Measurements from ENCODE around the gene ATAD2B. TPM values are rescaled to one million over a fixed set of nuclear protein-coding genes. Genes with fewer than 3 reads are reported as not detected.

The ATAD2B gene
- total and polyA plus RNA-seq, 4 donors, result 2.3 to 16.2 (median 11.5) TPM

GRCh38 chr2:23791030-23791429, 135.9 kb downstream of the ATAD2B start:
- TF ChIP-seq, protein P1, sequence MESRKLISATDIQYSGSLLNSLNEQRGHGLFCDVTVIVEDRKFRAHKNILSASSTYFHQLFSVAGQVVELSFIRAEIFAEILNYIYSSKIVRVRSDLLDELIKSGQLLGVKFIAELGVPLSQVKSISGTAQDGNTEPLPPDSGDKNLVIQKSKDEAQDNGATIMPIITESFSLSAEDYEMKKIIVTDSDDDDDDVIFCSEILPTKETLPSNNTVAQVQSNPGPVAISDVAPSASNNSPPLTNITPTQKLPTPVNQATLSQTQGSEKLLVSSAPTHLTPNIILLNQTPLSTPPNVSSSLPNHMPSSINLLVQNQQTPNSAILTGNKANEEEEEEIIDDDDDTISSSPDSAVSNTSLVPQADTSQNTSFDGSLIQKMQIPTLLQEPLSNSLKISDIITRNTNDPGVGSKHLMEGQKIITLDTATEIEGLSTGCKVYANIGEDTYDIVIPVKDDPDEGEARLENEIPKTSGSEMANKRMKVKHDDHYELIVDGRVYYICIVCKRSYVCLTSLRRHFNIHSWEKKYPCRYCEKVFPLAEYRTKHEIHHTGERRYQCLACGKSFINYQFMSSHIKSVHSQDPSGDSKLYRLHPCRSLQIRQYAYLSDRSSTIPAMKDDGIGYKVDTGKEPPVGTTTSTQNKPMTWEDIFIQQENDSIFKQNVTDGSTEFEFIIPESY (IDR thresholded peaks at IDR 0.05), result no peak
- TF ChIP-seq EGR1 (IDR thresholded peaks at IDR 0.05; ENCODE audit: low read depth in 2 of 2) (no peak), NR2F2 (IDR thresholded peaks at IDR 0.05) (no peak), TAF1 (conservative IDR thresholded peaks at IDR 0.05) (no peak), FOXA2 (IDR thresholded peaks at IDR 0.05) (no peak), MAX (IDR thresholded peaks at IDR 0.05) (no peak), YY1 (IDR thresholded peaks at IDR 0.05) (no peak), JUND (IDR thresholded peaks at IDR 0.05) (no peak), RXRA (IDR thresholded peaks at IDR 0.05) (no peak), HNF4A (conservative IDR thresholded peaks at IDR 0.05) (no peak), HNF4G (IDR thresholded peaks at IDR 0.05) (no peak), ATF3 (IDR thresholded peaks at IDR 0.05) (no peak), RAD21 (IDR thresholded peaks at IDR 0.05) (no peak), SP1 (IDR thresholded peaks at IDR 0.05) (no peak), FOXA1 (IDR thresholded peaks at IDR 0.05) (no peak), GABPA (IDR thresholded peaks at IDR 0.05 in 1 of 2, conservative IDR thresholded peaks at IDR 0.05 in 1 of 2) (no peak)
- TF ChIP-seq, protein P2, sequence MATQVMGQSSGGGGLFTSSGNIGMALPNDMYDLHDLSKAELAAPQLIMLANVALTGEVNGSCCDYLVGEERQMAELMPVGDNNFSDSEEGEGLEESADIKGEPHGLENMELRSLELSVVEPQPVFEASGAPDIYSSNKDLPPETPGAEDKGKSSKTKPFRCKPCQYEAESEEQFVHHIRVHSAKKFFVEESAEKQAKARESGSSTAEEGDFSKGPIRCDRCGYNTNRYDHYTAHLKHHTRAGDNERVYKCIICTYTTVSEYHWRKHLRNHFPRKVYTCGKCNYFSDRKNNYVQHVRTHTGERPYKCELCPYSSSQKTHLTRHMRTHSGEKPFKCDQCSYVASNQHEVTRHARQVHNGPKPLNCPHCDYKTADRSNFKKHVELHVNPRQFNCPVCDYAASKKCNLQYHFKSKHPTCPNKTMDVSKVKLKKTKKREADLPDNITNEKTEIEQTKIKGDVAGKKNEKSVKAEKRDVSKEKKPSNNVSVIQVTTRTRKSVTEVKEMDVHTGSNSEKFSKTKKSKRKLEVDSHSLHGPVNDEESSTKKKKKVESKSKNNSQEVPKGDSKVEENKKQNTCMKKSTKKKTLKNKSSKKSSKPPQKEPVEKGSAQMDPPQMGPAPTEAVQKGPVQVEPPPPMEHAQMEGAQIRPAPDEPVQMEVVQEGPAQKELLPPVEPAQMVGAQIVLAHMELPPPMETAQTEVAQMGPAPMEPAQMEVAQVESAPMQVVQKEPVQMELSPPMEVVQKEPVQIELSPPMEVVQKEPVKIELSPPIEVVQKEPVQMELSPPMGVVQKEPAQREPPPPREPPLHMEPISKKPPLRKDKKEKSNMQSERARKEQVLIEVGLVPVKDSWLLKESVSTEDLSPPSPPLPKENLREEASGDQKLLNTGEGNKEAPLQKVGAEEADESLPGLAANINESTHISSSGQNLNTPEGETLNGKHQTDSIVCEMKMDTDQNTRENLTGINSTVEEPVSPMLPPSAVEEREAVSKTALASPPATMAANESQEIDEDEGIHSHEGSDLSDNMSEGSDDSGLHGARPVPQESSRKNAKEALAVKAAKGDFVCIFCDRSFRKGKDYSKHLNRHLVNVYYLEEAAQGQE (IDR thresholded peaks at IDR 0.05), result no peak
- TF ChIP-seq, protein P3, sequence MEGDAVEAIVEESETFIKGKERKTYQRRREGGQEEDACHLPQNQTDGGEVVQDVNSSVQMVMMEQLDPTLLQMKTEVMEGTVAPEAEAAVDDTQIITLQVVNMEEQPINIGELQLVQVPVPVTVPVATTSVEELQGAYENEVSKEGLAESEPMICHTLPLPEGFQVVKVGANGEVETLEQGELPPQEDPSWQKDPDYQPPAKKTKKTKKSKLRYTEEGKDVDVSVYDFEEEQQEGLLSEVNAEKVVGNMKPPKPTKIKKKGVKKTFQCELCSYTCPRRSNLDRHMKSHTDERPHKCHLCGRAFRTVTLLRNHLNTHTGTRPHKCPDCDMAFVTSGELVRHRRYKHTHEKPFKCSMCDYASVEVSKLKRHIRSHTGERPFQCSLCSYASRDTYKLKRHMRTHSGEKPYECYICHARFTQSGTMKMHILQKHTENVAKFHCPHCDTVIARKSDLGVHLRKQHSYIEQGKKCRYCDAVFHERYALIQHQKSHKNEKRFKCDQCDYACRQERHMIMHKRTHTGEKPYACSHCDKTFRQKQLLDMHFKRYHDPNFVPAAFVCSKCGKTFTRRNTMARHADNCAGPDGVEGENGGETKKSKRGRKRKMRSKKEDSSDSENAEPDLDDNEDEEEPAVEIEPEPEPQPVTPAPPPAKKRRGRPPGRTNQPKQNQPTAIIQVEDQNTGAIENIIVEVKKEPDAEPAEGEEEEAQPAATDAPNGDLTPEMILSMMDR (IDR thresholded peaks at IDR 0.05; ENCODE audit: low read depth, low read length, missing input control), result no peak
- H3K27ac ChIP-seq (ENCODE audit: low read depth in 1 of 2, low read length in 2 of 2), result no peak overlapping the region
- no peak for DNase-seq (ENCODE audit: low spot score)
- peaks cover 0 to 4% (median 2%) of the 10 kb centered on the region in 4 donors for H3K36me3 ChIP-seq (ENCODE audit: control insufficient read depth in 4 of 4, insufficient read depth in 3 of 4, low read depth in 1 of 4, low read length in 3 of 4)
- H3K9me3 ChIP-seq (ENCODE audit: control insufficient read depth in 4 of 4, low read length in 3 of 4), result no peaks in the 10 kb centered on the region
- H3K4me1 ChIP-seq (ENCODE audit: control insufficient read depth in 4 of 4, insufficient read depth in 4 of 4, low read length in 3 of 4), result peaks cover 0 to 3% (median 1%) of the 10 kb centered on the region in 4 donors
- H3K4me3 ChIP-seq (ENCODE audit: low read depth in 1 of 3, low read length in 3 of 3), result no peak overlapping the region
- no peaks in the 10 kb centered on the region for H3K27me3 ChIP-seq (ENCODE audit: control insufficient read depth in 4 of 4, insufficient read depth in 4 of 4, low read length in 3 of 4)
- H3K9ac ChIP-seq (ENCODE audit: low read depth in 1 of 2, low read length in 2 of 2), result no peak overlapping the region
